Neutrophil (primary cell): ENCODE measurements around the gene CACNG6.

Experiments
- H3K27ac ChIP-seq: fragments of 200-600 bp; sonication (generic); 2 replicates; pipeline ENCODE4 v1.5.1; 2016; ENCODE audit warnings: mild to moderate bottlenecking, moderate library complexity
- H3K27me3 ChIP-seq: fragments of 200-600 bp; sonication (generic); 2 replicates; pipeline ENCODE4 v1.6.0; 2016; ENCODE audit warnings: mild to moderate bottlenecking
- H3K36me3 ChIP-seq: fragments of 200-600 bp; sonication (generic); 2 replicates; pipeline ENCODE4 v1.5.1; 2017
- H3K4me1 ChIP-seq, 2 experiments: fragments of 200-600 bp in 1 of 2; sonication (generic) in 1 of 2; 1 replicate in 1 of 2; 2 replicates in 1 of 2; pipeline versions ENCODE4 v1.5.1 to v1.6.1; 2013 to 2016; ENCODE audit warnings: low read depth in 1 of 2, low read length in 1 of 2, mild to moderate bottlenecking in 1 of 2, moderate library complexity in 1 of 2; ENCODE audit not compliant: control insufficient read depth in 1 of 2, insufficient read depth in 1 of 2
- H3K4me3 ChIP-seq, 2 experiments: fragments of 200-600 bp in 1 of 2; sonication (generic) in 1 of 2; 1 replicate in 1 of 2; 2 replicates in 1 of 2; pipeline ENCODE4 v1.5.1; 2013 to 2016; ENCODE audit warnings: low read depth in 1 of 2, low read length in 1 of 2, mild to moderate bottlenecking in 1 of 2, moderate library complexity in 1 of 2
- H3K9me3 ChIP-seq: fragments of 200-600 bp; sonication (generic); 2 replicates; pipeline ENCODE4 v1.5.1; 2016
- CTCF ChIP-seq: fragments of 200-600 bp; sonication (generic); IDR thresholded peaks from 2 replicates; pipeline ENCODE4 v1.5.1; 2016; ENCODE audit warnings: antibody characterized with exemption

The CACNG6 gene

GRCh38 chr19:53961523-53962356 is 29.7 kb upstream of the CACNG6 start:
- Histone ChIP-seq H3K9me3 (no peaks in the 10 kb centered on the region), H3K4me3 (no peak overlapping the region), H3K27ac (no peak overlapping the region), H3K4me1 (no peaks in the 10 kb centered on the region), H3K36me3 (no peaks in the 10 kb centered on the region), H3K27me3 (peaks cover 100% of the 10 kb centered on the region)
- TF ChIP-seq CTCF = no peak

- H3K27me3 ChIP-seq = peaks cover 100% of the 10 kb centered on the region
- no peaks in the 10 kb centered on the region for H3K4me1 ChIP-seq
- H3K27ac ChIP-seq = no peak within 1 kb of the TSS
- H3K9me3 ChIP-seq = no peaks in the 10 kb centered on the region
- no peaks in the 10 kb centered on the region for H3K36me3 ChIP-seq
- no peak within 1 kb of the TSS for H3K4me3 ChIP-seq
- TF ChIP-seq CTCF = no peak
Measured at GRCh38 chr19:53962887-53963431, 28.5 kb upstream of the CACNG6 start, which contains the start of gene CACNG8. Gene CACNG8, plus strand, starts transcription at chr19:53962937.

DNA sequence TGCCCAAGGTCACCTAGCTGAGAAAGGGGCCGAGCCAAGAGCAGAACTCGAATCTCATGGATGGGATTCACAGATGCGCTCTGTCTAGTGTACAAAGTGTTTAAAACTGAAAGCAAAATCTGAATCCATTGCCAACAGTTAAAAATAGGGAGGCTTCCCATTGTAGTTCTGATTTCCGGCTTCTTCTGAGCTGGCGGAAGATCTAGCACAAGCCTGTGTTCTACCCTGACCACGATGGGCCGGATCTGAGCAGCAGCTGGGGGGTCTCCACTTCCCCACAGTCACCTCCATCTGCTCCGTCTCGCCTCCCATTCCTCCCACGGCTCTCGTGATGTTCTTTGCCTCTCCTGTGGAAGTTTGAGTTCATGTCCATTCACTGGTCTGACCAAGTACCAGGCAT is 26.3 kb upstream of the CACNG6 start:
- Histone ChIP-seq H3K4me1 (no peaks in the 10 kb centered on the region), H3K36me3 (no peaks in the 10 kb centered on the region), H3K9me3 (no peaks in the 10 kb centered on the region), H3K27ac (no peak overlapping the region), H3K4me3 (no peak overlapping the region), H3K27me3 (peaks cover 96% of the 10 kb centered on the region)
- TF ChIP-seq CTCF = no peak

- Histone ChIP-seq H3K4me3 (no peak overlapping the region), H3K27me3 (peaks cover 78% of the 10 kb centered on the region), H3K4me1 (peaks cover 3 to 6% of the 10 kb centered on the region in 2 experiments), H3K36me3 (no peaks in the 10 kb centered on the region), H3K9me3 (no peaks in the 10 kb centered on the region), H3K27ac (no peak overlapping the region)
- TF ChIP-seq CTCF = no peak
Measured at GRCh38 chr19:53966931-53967330, 24.5 kb upstream of the CACNG6 start.

GRCh38 chr19:53969366-53969765 is 22.1 kb upstream of the CACNG6 start:
- no peaks in the 10 kb centered on the region for H3K9me3 ChIP-seq
- H3K36me3 ChIP-seq = no peaks in the 10 kb centered on the region
- H3K4me3 ChIP-seq = no peak overlapping the region
- no peak for TF ChIP-seq CTCF
- no peak overlapping the region for H3K27ac ChIP-seq
- peaks cover 3 to 8% of the 10 kb centered on the region in 2 experiments for H3K4me1 ChIP-seq
- peaks cover 75% of the 10 kb centered on the region for H3K27me3 ChIP-seq
